NCI-H446 treated with DMSO at 0.1 percent for 48 hours (cell line): ENCODE results near the gene GOLGA6L2.
"Not testable (repeated sequence)": the region's sequence is repeated elsewhere in the genome, so short reads cannot be mapped to it uniquely, and the experiment has no call there.

Experiments used
- DNase-seq: peaks from one replicate; lab custom pipeline; 2025; lab: John Stamatoyannopoulos, UW

The GOLGA6L2 gene

DNA sequence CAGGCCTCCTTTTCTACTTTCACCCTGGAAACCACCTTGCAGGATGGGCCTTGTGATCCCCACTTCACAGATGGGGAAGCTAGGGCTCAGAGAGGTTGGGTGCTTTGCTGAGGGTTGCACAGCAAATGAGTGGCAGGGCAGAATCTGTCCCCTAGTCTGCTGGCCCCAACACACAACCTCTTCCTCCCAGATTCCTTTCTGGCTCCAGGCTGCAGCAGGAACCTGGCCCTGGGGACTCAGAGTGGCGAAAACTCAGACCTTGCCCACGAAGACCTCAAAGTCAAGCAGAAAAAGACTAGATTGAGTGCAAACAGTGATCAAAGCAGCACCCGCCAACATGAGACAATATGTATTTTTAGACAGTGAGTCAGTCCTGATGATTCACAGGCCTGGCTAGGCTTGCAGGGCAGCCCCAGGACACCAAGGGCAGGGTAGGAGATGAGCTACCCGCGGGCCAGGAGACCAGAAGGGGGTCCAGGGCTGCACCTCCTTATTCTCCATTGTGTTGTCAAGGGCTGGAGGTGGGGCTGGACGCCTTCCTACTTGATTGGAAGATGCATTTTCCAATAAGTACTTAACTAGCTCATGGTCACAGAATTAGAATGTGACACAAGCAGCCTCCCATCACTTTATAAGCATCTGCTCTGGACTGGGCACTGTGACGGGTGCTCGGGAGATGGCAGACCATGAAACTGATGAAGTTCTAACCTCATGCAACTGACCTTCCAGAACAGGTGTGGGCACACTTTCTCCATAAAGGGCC lies 23.9 kb downstream of the GOLGA6L2 start:
- no peak for DNase-seq

GRCh38 chr15:23422099-23422945 lies 24.7 kb downstream of the GOLGA6L2 start:
- no peak for DNase-seq

DNA sequence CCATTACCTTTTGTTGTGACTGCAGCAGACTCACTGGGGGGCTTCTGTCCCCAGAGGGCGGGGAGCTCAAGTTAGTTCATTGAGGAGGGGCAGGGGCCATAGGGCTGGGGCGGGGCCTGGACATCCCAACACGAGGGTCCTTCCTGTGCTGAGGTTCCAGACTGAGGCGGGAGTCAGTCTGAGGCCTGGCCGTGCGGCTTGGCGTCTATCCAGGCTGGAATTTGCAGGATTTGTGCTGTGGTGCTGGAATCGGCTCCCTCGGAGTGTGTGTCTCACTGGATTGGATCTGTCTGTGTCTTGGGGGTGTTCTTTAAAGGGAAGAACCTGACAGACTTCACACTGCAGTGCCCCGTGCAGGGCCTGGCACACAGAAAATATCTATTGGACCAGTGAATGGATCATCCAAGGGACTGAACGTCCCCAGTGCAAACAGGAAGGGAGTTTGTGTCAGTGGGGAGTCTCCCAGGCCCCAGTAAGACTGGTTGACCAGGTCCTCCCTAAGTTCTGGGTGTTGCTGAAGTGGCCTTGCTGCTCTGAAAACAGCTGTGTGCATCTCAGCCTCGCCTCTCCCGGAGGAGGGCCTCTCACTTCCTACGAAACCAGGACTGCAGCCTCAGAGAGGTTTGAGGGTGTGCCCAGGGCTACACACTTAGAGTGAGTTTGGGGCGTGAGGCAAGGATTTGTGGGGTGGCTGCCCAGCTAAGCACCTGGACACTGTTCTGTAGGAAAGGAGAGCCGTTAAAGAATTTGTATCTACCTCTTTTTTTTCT lies 26.1 kb downstream of the GOLGA6L2 start:
- no peak for DNase-seq

- no peak for DNase-seq
These were observed 30.4 kb downstream of the GOLGA6L2 start for GRCh38 chr15:23416349-23417276.

DNA sequence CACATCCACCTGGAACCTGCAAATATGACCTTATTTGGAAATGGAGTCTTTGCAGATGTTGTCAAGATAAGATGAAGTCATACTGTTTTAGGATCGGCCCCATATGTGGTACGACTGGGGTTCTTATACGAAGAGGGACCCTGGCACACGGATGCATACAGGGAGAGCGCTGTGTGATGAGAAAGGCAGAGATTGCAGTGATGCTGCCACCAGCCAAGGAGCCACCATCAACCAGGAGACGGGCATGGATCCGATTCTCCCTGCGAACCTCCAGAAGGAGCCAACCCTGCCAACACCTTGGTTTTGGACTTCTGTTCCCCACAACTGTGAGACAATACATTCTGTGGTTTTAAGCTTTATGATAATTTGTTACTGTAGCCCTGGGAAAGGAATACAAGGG lies 31.2 kb downstream of the GOLGA6L2 start:
- DNase-seq = not testable (repeated sequence)

- no peak for DNase-seq
These were observed 31.6 kb downstream of the GOLGA6L2 start for GRCh38 chr15:23415321-23415865.

- not testable (repeated sequence) for DNase-seq
These were observed 34.0 kb downstream of the GOLGA6L2 start for GRCh38 chr15:23412881-23413600.

DNA sequence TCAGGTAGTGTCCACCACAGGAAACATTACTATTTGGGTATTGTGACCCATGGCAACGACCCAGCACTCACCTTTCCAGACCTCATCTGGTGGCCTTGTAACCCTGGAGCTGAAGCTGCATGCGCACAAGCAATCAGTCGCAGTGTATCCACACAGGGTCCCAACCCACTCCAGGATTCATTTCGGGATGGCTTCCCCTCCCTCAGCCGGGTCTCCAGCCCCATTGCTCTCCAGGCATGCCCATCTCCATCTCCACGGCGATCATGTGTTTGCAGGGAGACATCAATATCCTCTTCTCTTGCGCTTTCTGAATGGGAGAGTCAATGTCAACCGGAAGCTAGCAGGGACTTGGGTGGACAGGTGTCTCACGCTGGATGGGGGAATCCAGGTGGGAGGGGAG lies 35.2 kb downstream of the GOLGA6L2 start:
- DNase-seq = no peak

GRCh38 chr15:23403550-23403949 lies 43.5 kb downstream of the GOLGA6L2 start:
- no peak for DNase-seq

GRCh38 chr15:23402544-23402943 lies 44.5 kb downstream of the GOLGA6L2 start:
- no peak for DNase-seq

DNA sequence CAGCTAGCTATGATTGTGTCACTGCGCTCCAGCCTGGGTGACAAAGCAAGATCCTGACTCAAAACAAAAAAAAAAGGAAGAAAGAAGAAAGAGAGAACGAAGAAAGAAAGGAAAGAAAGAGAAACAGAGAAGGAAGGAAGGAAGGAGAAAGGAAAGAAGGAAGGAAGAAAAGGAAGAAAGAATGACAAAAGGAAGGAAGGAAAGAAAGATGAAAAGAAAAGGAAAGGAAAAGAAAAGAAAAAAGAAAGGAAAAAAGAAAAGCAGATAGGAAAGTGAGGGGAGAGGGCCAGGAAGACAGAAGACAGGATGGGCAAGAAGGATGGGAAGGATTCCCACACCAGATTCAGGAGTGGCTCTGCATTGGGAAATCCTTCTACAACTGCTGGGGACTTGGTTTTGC lies 44.9 kb downstream of the GOLGA6L2 start:
- no peak for DNase-seq

DNA sequence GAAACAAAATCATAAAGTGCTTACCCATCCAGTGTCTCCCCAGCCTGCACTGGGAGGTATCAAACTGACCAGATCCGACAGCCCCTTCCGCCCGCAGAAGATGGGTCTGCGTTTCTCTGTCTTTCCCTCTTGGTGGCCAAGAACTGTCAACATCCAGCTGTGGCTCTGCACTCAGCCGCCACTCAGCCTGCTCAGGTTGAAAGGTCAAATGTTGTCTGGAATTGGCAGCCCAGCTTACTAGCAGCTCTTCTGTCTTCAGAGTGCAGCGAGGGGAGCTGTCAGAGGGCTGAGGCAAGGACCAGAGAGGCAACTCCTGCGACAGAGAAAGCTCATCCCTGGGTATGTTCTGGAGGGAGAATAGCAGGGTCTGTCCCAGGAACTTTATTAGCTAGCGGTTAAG lies 45.4 kb downstream of the GOLGA6L2 start:
- DNase-seq = no peak

DNA sequence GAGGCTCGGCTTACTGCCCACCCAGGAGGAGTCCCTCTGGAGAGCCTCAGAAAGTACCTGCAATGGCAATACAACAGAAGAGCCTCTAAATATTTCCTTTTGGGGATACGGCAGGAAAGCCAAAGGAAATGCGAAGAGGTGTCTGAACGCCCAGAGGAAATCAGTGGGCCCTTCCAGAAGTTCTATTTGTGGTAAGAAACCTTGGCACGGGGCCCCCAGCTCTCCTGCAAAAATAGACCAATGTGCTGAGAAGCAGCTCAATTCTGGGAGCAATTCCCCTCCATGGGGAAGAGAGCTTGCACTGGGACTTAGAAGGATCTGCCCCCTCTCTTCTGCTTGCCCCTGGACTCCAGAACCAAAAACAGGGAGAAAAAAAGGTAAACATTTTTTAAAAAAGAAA lies 47.8 kb downstream of the GOLGA6L2 start:
- DNase-seq = not testable (repeated sequence)

GRCh38 chr15:23398357-23398756 lies 48.7 kb downstream of the GOLGA6L2 start:
- DNase-seq = not testable (repeated sequence)

GRCh38 chr15:23397779-23398178 lies 49.3 kb downstream of the GOLGA6L2 start:
- DNase-seq = no peak

- DNase-seq = no peak
These were observed 51.2 kb downstream of the GOLGA6L2 start for GRCh38 chr15:23395832-23396231.

GRCh38 chr15:23395030-23395692 lies 51.9 kb downstream of the GOLGA6L2 start:
- DNase-seq = no peak
